Trophoblast cell (in vitro differentiated cells and primary cell): Measurements from ENCODE around the gene FGFR2.
"Not testable (repeated sequence)": the region's sequence is repeated elsewhere in the genome, so short reads cannot be mapped to it uniquely, and the experiment has no call there.

ENCODE experiments used
- DNase-seq, 2 donors: peaks; one replicate each; pipeline ENCODE4 v3.0.0-alpha.2; 2016
- H2AFZ ChIP-seq: 2 replicates; pipeline ENCODE4 v1.6.1; 2013; ENCODE audit warnings: low read length, moderate library complexity, mild to moderate bottlenecking; ENCODE audit not compliant: insufficient read depth, poor library complexity
- H2AK5ac ChIP-seq: 2 replicates; pipeline ENCODE4 v1.6.1; 2013; ENCODE audit warnings: mild to moderate bottlenecking, low read length
- H2BK120ac ChIP-seq: 2 replicates; pipeline ENCODE4 v1.6.1; 2013; ENCODE audit warnings: low read length, mild to moderate bottlenecking, moderate library complexity; ENCODE audit not compliant: insufficient read depth, poor library complexity
- H2BK12ac ChIP-seq: 2 replicates; pipeline ENCODE4 v1.6.1; 2013; ENCODE audit warnings: mild to moderate bottlenecking, low read length, moderate library complexity
- H2BK5ac ChIP-seq: 2 replicates; pipeline ENCODE4 v1.6.1; 2013; ENCODE audit warnings: low read length, low read depth, moderate library complexity, mild to moderate bottlenecking; ENCODE audit not compliant: poor library complexity
- H3K14ac ChIP-seq: 2 replicates; pipeline ENCODE4 v1.6.1; 2013; ENCODE audit warnings: mild to moderate bottlenecking, low read length
- H3K18ac ChIP-seq: 2 replicates; pipeline ENCODE4 v1.6.1; 2013; ENCODE audit warnings: mild to moderate bottlenecking, low read length
- H3K23ac ChIP-seq: 2 replicates; pipeline ENCODE4 v1.6.1; 2013; ENCODE audit warnings: low read length
- H3K27ac ChIP-seq: 2 replicates; pipeline ENCODE4 v1.5.1; 2013; ENCODE audit warnings: low read depth, mild to moderate bottlenecking, inconsistent platforms, low read length, moderate library complexity
- H3K27me3 ChIP-seq: 2 replicates; pipeline ENCODE4 v1.6.1; 2013; ENCODE audit warnings: inconsistent platforms, mild to moderate bottlenecking, low read length, moderate library complexity; ENCODE audit not compliant: insufficient read depth
- H3K36me3 ChIP-seq, 2 experiments: 1 replicate in 1 of 2; 2 replicates in 1 of 2; pipeline ENCODE4 v1.6.1; 2013; ENCODE audit warnings: low read length in 2 of 2, mild to moderate bottlenecking in 2 of 2, moderate library complexity in 1 of 2; ENCODE audit not compliant: insufficient read depth in 2 of 2, control insufficient read depth in 1 of 2
- H3K4ac ChIP-seq: 2 replicates; pipeline ENCODE4 v1.6.1; 2013; ENCODE audit warnings: low read depth, mild to moderate bottlenecking, low read length, moderate library complexity
- H3K4me1 ChIP-seq, 2 experiments: 1 replicate in 1 of 2; 2 replicates in 1 of 2; pipeline ENCODE4 v1.6.1; 2013; ENCODE audit warnings: low read length in 2 of 2, mild to moderate bottlenecking in 2 of 2, moderate library complexity in 1 of 2; ENCODE audit not compliant: insufficient read depth in 2 of 2, control insufficient read depth in 1 of 2
- H3K4me2 ChIP-seq: 2 replicates; pipeline ENCODE4 v1.6.1; 2013; ENCODE audit warnings: inconsistent platforms, mild to moderate bottlenecking, low read length, moderate library complexity
- H3K4me3 ChIP-seq: 2 replicates; pipeline ENCODE4 v1.5.1; 2013; ENCODE audit warnings: mild to moderate bottlenecking, low read depth, low read length, inconsistent platforms
- H3K79me1 ChIP-seq: one replicate; pipeline ENCODE4 v1.6.1; 2013; ENCODE audit warnings: low read length
- H3K79me2 ChIP-seq: 2 replicates; pipeline ENCODE4 v1.6.1; 2013; ENCODE audit warnings: low read length, mild to moderate bottlenecking; ENCODE audit not compliant: control insufficient read depth, insufficient read depth, poor library complexity
- H3K9ac ChIP-seq: 2 replicates; pipeline ENCODE4 v1.6.1; 2013; ENCODE audit warnings: mild to moderate bottlenecking, low read length
- H3K9me3 ChIP-seq: 2 replicates; pipeline ENCODE4 v1.6.1; 2013; ENCODE audit warnings: low read depth, mild to moderate bottlenecking, control low read depth, inconsistent platforms, low read length; ENCODE audit not compliant: insufficient read depth
- H4K12ac ChIP-seq: 2 replicates; pipeline ENCODE4 v1.6.1; 2013; ENCODE audit warnings: low read depth, mild to moderate bottlenecking, low read length, moderate library complexity
- H4K8ac ChIP-seq: 2 replicates; pipeline ENCODE4 v1.6.1; 2013; ENCODE audit warnings: low read depth, mild to moderate bottlenecking, low read length, moderate library complexity
- H4K91ac ChIP-seq: one replicate; pipeline ENCODE4 v1.6.1; 2013; ENCODE audit warnings: low read depth, mild to moderate bottlenecking, low read length, moderate library complexity
- WGBS: extraction: QIAGEN DNeasy Blood & Tissue Kit; methylation state at CpG from one replicate; pipeline ENCODE4 v1.1.7; 2013; ENCODE audit warnings: missing lambda C conversion rate; ENCODE audit not compliant: insufficient read length, insufficient coverage; ENCODE audit errors: extremely low coverage; 5-methylcytosine and 5-hydroxymethylcytosine counted together

The FGFR2 gene

GRCh38 chr10:121520526-121520925, 77.7 kb downstream of the FGFR2 start:
- not testable (repeated sequence) for H2AK5ac ChIP-seq, H2AFZ ChIP-seq, DNase-seq, H3K14ac ChIP-seq, H3K36me3 ChIP-seq, H3K4me1 ChIP-seq, H3K4ac ChIP-seq, H4K8ac ChIP-seq, H3K4me3 ChIP-seq, H3K27me3 ChIP-seq, H2BK12ac ChIP-seq, H3K79me2 ChIP-seq, H2BK5ac ChIP-seq, H2BK120ac ChIP-seq, H3K18ac ChIP-seq, H3K27ac ChIP-seq, H4K91ac ChIP-seq, H3K9me3 ChIP-seq, H4K12ac ChIP-seq, H3K79me1 ChIP-seq, H3K9ac ChIP-seq, H3K23ac ChIP-seq, H3K4me2 ChIP-seq
- WGBS: no CpG with 5 or more reads among the region's 6 CpGs

GRCh38 chr10:121519901-121520493, 78.2 kb downstream of the FGFR2 start:
- Histone ChIP-seq H3K79me2 (peaks cover 2% of the 10 kb centered on the region), H4K8ac (no peak overlapping the region), H3K27me3 (no peaks in the 10 kb centered on the region), H2BK12ac (no peak overlapping the region), H3K23ac (no peak overlapping the region), H4K12ac (no peak overlapping the region), H2BK120ac (no peak overlapping the region), H3K36me3 (peaks cover 5% of the 10 kb centered on the region in 2 experiments), H3K14ac (peak overlapping the region; percentile 6), H2BK5ac (no peak overlapping the region), H3K4me3 (no peak overlapping the region), H3K27ac (no peak overlapping the region), H3K4me2 (no peak overlapping the region), H2AFZ (no peak overlapping the region), H4K91ac (no peak overlapping the region), H3K79me1 (peaks cover 2% of the 10 kb centered on the region), H3K4me1 (peaks cover 2 to 3% of the 10 kb centered on the region in 2 experiments), H3K18ac (no peak overlapping the region), H3K9ac (no peak overlapping the region), H3K4ac (no peak overlapping the region), H2AK5ac (no peak overlapping the region), H3K9me3 (no peaks in the 10 kb centered on the region)
- DNase-seq: no peak
- no CpG with 5 or more reads among the region's 17 CpGs for WGBS

GRCh38 chr10:121519411-121519810, 78.8 kb downstream of the FGFR2 start:
- no peak overlapping the region for H3K4me3 ChIP-seq
- no peak overlapping the region for H3K4ac ChIP-seq
- no peak overlapping the region for H4K12ac ChIP-seq
- peaks cover under 1% of the 10 kb centered on the region for H3K79me1 ChIP-seq
- H3K36me3 ChIP-seq: peaks cover 5% of the 10 kb centered on the region in 2 experiments
- no peaks in the 10 kb centered on the region for H3K9me3 ChIP-seq
- H3K14ac ChIP-seq: no peak overlapping the region
- no CpG with 5 or more reads among the region's 5 CpGs for WGBS
- no peak overlapping the region for H2AK5ac ChIP-seq
- peaks cover 5 to 7% of the 10 kb centered on the region in 2 experiments for H3K4me1 ChIP-seq
- no peak overlapping the region for H2AFZ ChIP-seq
- no peak overlapping the region for H2BK120ac ChIP-seq
- no peak for DNase-seq
- peaks cover 2% of the 10 kb centered on the region for H3K79me2 ChIP-seq
- H3K27me3 ChIP-seq: no peaks in the 10 kb centered on the region
- no peak overlapping the region for H3K4me2 ChIP-seq
- H3K27ac ChIP-seq: no peak overlapping the region
- no peak overlapping the region for H4K8ac ChIP-seq
- no peak overlapping the region for H2BK12ac ChIP-seq
- no peak overlapping the region for H2BK5ac ChIP-seq
- no peak overlapping the region for H3K9ac ChIP-seq
- H3K18ac ChIP-seq: no peak overlapping the region
- no peak overlapping the region for H3K23ac ChIP-seq
- no peak overlapping the region for H4K91ac ChIP-seq

- Histone ChIP-seq H3K79me1 (peaks cover 4% of the 10 kb centered on the region), H4K8ac (no peak overlapping the region), H3K18ac (no peak overlapping the region), H3K79me2 (peaks cover 2% of the 10 kb centered on the region), H4K91ac (no peak overlapping the region), H2BK5ac (no peak overlapping the region), H3K9me3 (no peaks in the 10 kb centered on the region), H3K27ac (no peak overlapping the region), H3K9ac (no peak overlapping the region), H3K36me3 (peaks cover 5% of the 10 kb centered on the region in 2 experiments), H2BK12ac (no peak overlapping the region), H3K4ac (no peak overlapping the region), H3K23ac (no peak overlapping the region), H3K4me1 (peaks cover 9 to 13% of the 10 kb centered on the region in 2 experiments), H2BK120ac (no peak overlapping the region), H2AK5ac (no peak overlapping the region), H2AFZ (no peak overlapping the region), H3K4me3 (no peak overlapping the region), H4K12ac (no peak overlapping the region), H3K4me2 (no peak overlapping the region), H3K27me3 (no peaks in the 10 kb centered on the region), H3K14ac (no peak overlapping the region)
- DNase-seq: no peak
- WGBS: no CpG with 5 or more reads among the region's 4 CpGs
Measured at GRCh38 chr10:121518333-121518732, 79.9 kb downstream of the FGFR2 start.
